Measurements from ENCODE around the gene AMBRA1.
"Not testable (repeated sequence)": the region's sequence is repeated elsewhere in the genome, so short reads cannot be mapped to it uniquely, and the experiment has no call there.

Gene AMBRA1

DNA sequence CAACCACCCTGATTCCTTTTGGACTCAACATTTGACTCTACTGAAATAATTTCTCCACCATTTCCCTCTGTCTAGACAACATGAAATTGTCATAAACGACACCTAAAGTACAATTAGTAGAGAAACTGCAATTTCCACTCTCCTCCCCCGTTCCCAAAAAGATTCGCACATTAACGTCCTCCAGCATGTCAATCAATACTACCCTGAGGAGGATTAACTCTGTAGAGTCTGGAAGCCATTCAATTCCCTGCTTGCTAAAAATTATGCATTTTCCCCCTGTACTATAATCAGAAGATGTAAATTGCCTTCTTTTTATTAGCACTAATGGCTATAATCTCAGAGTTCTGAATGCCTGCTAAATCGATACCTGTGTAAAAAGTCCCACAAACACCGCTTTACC, 70.5 kb downstream of the AMBRA1 start:
- no peak for TF ChIP-seq ZNF274 (IDR thresholded peaks at IDR 0.05; ENCODE audit: low read depth, low read length)
- no peak overlapping the region for H3K4me3 ChIP-seq (ENCODE audit: low read length)

DNA sequence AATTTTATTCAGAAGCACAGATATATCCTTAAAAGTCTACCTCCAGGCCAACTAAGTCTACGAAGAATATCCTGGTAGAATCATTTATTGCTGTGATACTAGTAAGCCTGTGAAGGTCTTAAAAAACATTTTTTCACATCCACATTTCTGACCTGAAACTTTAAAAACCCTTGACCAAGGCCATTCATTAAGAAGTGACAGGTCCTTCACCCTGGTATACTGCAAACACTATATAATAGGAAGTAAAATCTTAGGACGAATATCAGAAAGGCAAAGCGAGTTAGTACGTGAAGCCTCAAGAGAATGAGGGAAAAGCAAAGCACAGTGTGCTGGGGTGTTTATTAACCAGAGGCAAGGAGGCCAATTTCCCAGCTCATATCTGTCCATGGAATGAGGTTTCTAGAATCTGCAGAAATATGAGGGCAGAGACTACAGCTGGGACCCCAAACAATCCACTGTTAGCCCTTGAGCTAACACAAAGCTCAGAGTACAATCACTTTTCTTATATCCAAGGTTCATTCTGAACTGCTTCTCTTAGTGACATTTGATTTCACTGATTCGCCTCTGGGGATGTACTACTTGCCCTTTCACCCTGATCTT, 71.0 kb downstream of the AMBRA1 start:
- H3K4me3 ChIP-seq (ENCODE audit: low read length), result no peak overlapping the region
- no peak for TF ChIP-seq ZNF274 (IDR thresholded peaks at IDR 0.05; ENCODE audit: low read depth, low read length)

DNA sequence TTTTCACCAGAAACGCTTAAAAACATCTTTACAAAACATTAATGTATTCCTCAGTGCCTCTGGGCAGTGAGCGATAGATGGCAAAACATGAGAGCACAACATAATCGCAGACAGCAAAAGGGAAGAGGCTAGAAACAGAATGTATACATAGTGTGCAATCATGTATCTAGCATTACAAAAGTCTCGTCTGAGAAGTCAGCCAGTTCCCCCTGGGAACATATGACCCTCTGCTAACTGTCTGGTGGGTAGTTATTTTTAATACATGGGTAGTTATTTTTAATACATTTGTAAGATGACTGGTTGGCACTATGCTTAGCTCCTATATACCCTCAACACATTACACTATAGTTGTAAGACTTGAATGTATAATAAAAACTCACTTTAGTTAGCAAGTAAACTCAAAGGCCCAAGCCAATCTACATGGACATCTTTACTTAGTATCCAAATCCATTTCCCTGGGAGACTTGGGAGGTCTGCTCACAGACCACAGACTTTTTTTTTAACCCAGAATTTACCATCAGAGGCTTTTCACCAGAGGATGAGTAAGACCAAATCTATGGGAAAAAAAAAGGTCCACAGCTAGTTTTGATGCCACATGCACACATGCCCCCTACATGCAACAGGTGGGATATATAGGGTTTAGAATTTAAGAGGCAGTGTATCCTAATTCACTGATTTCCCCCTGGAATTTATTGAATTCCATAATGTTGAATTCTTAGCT, 71.7 kb downstream of the AMBRA1 start:
- TF ChIP-seq ZNF274 (IDR thresholded peaks at IDR 0.05; ENCODE audit: low read depth, low read length), result no peak
- H3K4me3 ChIP-seq (ENCODE audit: low read length), result no peak overlapping the region

DNA sequence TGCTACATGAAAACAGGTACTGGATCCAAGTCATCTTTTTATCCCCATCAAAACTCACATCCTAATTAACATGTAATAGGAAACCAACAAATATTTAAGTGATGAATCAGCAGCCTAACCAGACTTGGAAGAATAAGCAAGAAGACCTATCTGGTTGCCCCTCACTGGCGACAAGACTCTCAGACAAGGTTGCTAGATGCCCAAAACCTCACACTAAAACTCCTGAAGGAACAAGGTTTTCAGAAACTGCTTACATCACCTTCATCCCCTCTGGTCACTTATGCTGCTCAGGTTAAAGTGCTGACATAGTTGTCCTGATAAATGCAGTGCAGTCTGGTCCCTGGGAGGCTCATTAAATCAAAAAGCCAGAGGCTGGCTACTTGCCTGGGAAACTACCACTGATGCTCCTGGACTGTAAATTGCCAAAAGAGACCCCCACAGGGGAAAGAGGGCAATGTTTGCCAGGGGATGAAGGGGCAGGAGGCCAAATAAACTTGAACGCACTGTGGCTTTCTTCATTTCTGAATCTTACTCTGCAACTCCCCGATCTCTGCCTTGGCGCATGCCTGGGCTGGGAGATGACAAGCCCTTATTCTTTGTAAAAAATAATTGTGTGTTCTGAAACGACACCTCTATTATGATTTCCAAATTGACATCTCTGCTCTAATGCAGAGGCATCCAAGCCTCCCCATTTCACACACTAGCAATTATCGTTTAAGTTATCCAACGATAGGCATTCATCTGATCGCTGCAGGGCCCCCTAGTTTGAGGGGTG, 72.7 kb downstream of the AMBRA1 start:
- no peak overlapping the region for H3K4me3 ChIP-seq (ENCODE audit: low read length)
- no peak for TF ChIP-seq ZNF274 (IDR thresholded peaks at IDR 0.05; ENCODE audit: low read depth, low read length)

DNA sequence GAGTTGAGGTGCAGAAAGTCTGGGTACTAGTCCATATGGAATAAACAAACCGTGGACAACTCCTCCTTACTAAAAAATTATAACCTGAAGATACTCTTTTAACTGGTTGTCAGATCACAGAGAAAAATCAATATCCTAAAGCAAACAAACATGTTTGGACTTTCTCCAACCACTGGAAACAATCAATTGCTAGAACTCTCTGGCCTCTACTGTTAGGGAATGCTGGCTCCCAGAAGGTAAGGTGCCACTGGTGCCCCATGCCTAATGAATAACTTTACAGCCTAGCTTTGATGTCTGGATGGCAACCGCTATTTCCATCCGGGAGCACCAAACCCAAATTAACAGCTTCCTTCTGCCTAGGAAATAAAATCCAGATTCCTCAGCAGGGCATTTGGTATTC, 74.5 kb downstream of the AMBRA1 start:
- no peak overlapping the region for H3K4me3 ChIP-seq (ENCODE audit: low read length)
- no peak for TF ChIP-seq ZNF274 (IDR thresholded peaks at IDR 0.05; ENCODE audit: low read depth, low read length)

DNA sequence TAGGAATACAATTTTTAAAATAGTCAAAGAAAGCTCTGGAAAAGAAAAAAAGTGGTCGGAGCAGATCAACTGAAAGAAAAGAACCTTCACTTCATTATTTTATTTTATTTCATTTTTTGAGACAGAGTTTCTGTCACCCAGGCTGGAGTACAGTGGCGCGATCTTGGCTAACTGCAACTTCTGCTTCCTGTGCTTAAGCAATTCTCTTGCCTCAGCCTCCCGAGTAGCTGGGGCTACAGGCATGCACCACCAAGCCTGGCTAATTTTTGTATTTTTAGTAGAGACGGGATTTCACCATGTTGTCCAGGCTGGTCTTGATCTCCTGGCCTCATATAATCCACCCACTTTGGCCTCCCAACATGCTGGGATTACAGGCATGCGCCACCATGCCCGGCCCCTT, 74.9 kb downstream of the AMBRA1 start:
- not testable (repeated sequence) for H3K4me3 ChIP-seq (ENCODE audit: low read length)

DNA sequence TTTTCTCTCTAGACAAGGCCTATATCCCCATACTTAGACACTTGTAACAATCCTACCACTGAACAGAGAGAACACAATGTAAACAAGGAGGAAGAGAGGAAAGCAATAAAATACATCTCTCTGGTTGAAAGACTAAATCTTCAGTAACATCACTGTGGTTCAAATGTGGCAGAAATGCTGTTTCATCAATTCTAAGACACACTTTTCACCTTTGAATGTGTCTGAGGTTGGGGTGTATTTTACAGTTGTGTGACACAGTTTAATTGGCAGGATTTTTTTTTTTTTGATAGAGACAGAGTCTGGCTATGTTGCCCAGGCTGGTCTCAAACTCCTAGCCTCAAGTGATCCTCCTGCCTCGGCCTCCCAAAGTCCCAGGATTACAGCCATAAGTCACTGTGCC, 79.5 kb downstream of the AMBRA1 start:
- no peak for TF ChIP-seq ZNF274 (IDR thresholded peaks at IDR 0.05; ENCODE audit: low read depth, low read length)
- H3K4me3 ChIP-seq (ENCODE audit: low read length), result no peak overlapping the region

DNA sequence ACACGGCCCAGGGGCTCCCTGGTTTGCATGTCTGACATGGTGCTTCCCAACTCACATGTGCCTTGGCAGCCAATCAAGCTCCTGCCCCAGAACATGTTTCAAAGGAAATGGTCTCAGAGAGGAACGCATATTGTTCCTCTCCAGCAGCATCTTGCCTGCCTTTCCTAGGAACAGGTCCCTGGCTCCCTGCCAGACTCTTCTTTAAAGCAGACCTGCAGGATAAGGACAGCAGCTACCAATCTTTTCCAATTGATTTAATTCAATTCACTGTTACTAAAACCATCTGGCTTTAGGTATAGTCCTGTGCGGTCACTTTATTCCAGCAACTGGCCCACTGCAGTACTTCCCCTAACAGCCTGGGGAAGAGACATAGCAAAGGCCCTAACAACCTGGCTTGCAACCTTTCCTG, 79.9 kb downstream of the AMBRA1 start:
- no peak overlapping the region for H3K4me3 ChIP-seq (ENCODE audit: low read length)

DNA sequence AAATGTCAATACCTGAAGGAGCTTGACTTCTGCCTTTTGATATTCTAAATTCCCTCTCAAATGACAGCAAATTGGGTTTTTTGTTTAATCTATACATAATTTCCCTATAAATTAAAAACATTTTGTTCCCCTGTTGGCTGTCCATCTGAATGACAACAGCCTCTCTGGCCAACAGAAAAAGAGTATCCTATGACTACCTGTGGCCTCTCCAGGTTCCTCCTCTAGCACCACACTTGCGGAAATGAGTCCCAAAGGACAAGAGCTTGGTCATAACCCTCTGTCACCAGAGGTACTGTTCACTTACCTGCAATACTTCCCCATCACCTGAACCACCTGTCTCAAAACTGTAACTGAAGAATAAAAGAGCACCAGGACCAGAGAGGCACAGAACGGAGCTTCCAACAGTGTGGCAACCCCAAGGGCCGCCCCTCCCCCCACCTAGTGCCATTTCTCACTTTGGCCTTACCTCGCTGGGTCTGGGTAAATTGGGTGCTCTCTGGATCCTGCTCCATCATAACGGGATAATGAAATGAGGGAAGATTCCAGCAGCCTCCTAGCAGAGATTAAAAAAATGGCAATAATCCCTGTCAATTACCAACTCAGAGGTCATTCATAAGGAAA, 81.5 kb downstream of the AMBRA1 start:
- no peak overlapping the region for H3K4me3 ChIP-seq (ENCODE audit: low read length)
- TF ChIP-seq ZNF274 (IDR thresholded peaks at IDR 0.05; ENCODE audit: low read depth, low read length), result no peak

More for the DNA sequence above, 79.9 kb downstream of the AMBRA1 start:
- no peak for TF ChIP-seq ZNF274 (IDR thresholded peaks at IDR 0.05; ENCODE audit: low read depth, low read length)

DNA sequence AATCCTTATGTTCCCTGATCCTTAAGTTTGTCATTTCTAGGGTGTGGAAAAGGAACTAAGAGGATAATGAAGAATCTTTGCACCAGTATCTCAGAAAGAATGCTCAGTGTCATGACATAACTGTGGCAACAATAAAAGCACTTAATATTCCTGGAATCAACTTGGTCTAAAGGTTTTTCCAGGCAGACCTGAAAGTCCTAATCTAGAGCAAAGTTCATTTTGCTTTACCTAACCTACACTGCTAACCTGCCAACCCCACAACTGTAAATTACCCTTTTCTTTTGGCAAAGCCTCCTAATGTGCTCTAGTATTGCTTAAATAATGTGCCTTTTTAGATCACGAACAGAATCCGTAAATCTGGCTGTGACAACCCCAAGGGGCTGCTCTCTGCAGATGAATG, 82.5 kb downstream of the AMBRA1 start:
- TF ChIP-seq ZNF274 (IDR thresholded peaks at IDR 0.05; ENCODE audit: low read depth, low read length), result no peak
- no peak overlapping the region for H3K4me3 ChIP-seq (ENCODE audit: low read length)

DNA sequence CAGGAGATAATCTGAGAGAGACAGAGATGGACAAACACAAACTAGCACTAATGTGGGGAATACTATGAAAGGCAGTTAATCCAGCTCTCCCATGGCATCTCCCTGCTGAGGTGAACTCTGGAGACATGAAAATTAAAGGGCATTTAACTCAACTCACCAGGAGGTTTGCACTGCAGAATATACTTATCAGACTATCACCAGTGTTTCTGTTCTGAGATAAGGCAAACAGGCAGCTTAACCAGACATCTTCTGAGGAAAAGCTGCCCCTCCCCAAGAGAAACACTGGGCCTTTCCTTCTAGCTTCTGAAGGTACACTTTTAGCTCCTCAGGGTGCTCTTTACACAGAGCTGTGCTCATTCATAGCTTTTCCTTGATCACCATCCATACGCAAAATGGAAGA, 85.5 kb downstream of the AMBRA1 start:
- no peak overlapping the region for H3K4me3 ChIP-seq (ENCODE audit: low read length)
- no peak for TF ChIP-seq ZNF274 (IDR thresholded peaks at IDR 0.05; ENCODE audit: low read depth, low read length)

DNA sequence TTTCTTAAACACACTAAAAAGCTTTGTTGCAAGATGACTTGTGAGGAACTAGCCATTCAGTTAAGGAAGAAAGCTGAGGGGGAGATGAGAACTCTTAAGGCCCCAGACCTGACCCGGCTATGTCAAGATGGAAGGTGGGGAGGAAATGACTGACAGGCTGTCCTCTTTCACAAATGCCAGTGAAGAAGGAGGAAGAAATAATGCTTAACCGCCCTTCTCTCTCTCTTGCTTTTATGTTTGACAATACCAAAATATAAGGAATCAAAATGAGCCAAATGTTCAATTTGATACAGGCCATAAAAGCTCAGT, 87.4 kb downstream of the AMBRA1 start:
- no peak overlapping the region for H3K4me3 ChIP-seq (ENCODE audit: low read length)
- no peak for TF ChIP-seq ZNF274 (IDR thresholded peaks at IDR 0.05; ENCODE audit: low read depth, low read length)

DNA sequence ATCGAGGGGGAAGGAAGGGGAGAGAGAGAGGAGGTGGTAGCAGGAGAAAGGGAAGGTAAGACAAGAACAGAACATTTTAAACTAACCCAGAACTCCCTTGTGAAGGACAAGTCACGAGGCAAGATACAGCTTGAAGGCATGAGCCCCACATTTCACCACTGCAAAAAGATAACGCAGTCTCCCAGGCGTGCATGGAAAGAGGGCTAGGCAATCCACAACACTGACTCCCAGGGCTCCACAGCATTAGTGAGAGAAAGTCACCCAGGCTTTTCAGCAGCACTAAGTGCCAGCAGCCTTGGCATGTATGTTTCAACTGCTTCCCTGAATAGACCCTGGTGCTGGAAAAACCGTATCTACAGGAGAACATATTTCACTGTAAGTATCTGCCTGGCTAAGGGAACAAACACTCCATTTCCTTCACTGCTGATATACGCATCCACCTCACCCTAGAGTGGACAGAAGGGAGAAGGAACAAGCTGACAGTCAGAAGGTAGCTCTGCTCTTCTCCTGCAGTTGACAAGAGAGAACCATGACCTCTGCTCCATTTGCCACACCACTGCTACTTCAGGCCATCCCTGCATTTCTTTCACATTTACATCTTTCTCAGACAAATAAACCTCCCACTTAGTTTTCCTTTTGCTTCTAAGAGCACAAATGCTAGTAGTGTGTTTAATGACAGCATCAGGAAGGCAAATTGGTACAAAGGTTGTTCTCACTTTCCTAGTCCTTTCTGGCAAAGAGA, 87.9 kb downstream of the AMBRA1 start:
- H3K4me3 ChIP-seq (ENCODE audit: low read length), result no peak overlapping the region
- TF ChIP-seq ZNF274 (IDR thresholded peaks at IDR 0.05; ENCODE audit: low read depth, low read length), result no peak

Data from GM08714 (cell line).